Right lobe of liver (tissue), 6 donors: ENCODE results near the gene KCNIP1. TPM values are rescaled to one million over a fixed set of nuclear protein-coding genes. Genes with fewer than 3 reads are reported as not detected.
A peak's percentile ranks its signal among the peaks of the same experiment; 100 is the strongest.

ENCODE experiments used
- ATAC-seq, 4 donors: fragments of 200-7000 bp; cut with Tn5 transposase; one replicate each; pipeline ENCODE4 v1.9.1; 2020; ENCODE audit warnings: mild to moderate bottlenecking in 4 of 4, moderate library complexity in 4 of 4
- DNase-seq, 3 donors: peaks; one replicate each; pipeline ENCODE4 v3.0.0-alpha.2; 2020
- H3K27ac ChIP-seq, 3 donors: fragments of 200-600 bp; one replicate each; pipeline ENCODE4 v1.8.0; 2022
- H3K27me3 ChIP-seq, 2 donors: fragments of 200-600 bp; one replicate each; pipeline ENCODE4 v1.8.0; 2022
- H3K36me3 ChIP-seq, 4 donors: fragments of 200-600 bp; sonication (generic) in 1 of 4; one replicate each; pipeline versions ENCODE4 v1.5.1 to v1.8.0; 2017 to 2022; ENCODE audit warnings: control low read depth in 1 of 4
- H3K4me1 ChIP-seq, 4 donors: fragments of 200-600 bp; sonication (generic) in 1 of 4; one replicate each; pipeline versions ENCODE4 v1.5.1 to v1.8.0; 2017 to 2022; ENCODE audit warnings: control low read depth in 1 of 4
- H3K4me3 ChIP-seq, 3 donors: fragments of 200-600 bp; one replicate each; pipeline ENCODE4 v1.8.0; 2022
- H3K9me3 ChIP-seq, 4 donors: fragments of 200-600 bp; sonication (generic) in 1 of 4; one replicate each; pipeline versions ENCODE4 v1.5.1 to v1.8.0; 2017 to 2022; ENCODE audit warnings: control low read depth in 1 of 4
- POLR2A ChIP-seq: fragments of 450-650 bp; IDR thresholded peaks from one replicate; pipeline ENCODE4 v1.6.1; 2017; ENCODE audit warnings: antibody characterized with exemption, mild to moderate bottlenecking
- WGBS: methylation state at CpG from one replicate; pipeline ENCODE4 v1.1.6; 2018; ENCODE audit warnings: low coverage, low lambda C conversion rate; ENCODE audit not compliant: insufficient coverage; ENCODE audit errors: missing lambda C conversion rate; 5-methylcytosine and 5-hydroxymethylcytosine counted together
- intact Hi-C, 2 donors: fragments of 100-400 bp; cut with DNase I; formaldehyde crosslinking; loops; one replicate each; pipeline versions ENCODE4 v1.11.2 to v1.14.1; 2022
- total RNA-seq, 6 experiments: library from RNA; depleted of rRNA in 2 of 6; stranded (reverse); fragments of >200 nt in 2 of 6; fragmentation: NEBNext Ultra II Directional in 3 of 6; extraction: Animal tissue kit (Norgen Biotek cat#: 25700) in 3 of 6; gene quantifications; one replicate each; pipeline versions ENCODE4 v1.1.0 to v1.2.4, GENCODE V29; 2016 to 2023
- TF ChIP-seq, protein P1 (sequence below), 4 donors: fragments of 200-600 bp in 3 of 4; fragments of 450-650 bp in 1 of 4; IDR thresholded peaks; one replicate each; pipeline versions ENCODE4 v1.5.1 to v1.8.0; 2016 to 2022; ENCODE audit warnings: antibody characterized with exemption in 4 of 4, mild to moderate bottlenecking in 2 of 4
- donor health status: DM: no; HTN: yes; CAD: no.
- donor health status: DM: no; HTN: no; CAD: no.
- donor health status: DM: no; HTN: no; CAD: no.
- donor health status: DM: no; HTN: yes; CAD: no.
- donor health status: DM: no; HTN: yes; CAD: no.

KCNIP1 gene
- total RNA-seq, 6 experiments from 2014 or later, result 0.56 TPM; not detected in 5

DNA sequence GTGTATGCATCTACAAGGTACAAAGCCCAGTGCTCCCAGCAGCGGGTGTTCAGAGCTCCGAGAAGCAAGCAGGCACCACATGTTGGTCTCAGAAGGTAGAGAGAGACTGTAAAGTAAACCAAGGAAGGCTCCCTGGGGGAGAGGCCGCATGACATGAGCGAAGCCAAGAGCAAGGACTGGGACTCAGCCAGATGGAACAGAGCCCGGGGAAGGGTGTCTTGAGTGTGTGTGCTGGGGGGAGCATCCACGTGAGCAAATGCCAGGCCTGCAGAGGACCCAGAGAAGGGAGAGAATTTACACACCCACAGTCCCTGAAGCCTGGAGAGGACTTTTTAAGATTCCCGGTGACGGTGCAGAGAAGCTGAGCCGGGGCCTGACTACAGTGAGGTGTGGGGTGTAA lies 15.2 kb upstream of the KCNIP1 start:
- Histone ChIP-seq H3K27me3 (no peaks in the 10 kb centered on the region), H3K4me3 (no peak overlapping the region), H3K4me1 (no peaks in the 10 kb centered on the region), H3K36me3 (no peaks in the 10 kb centered on the region), H3K9me3 (no peaks in the 10 kb centered on the region), H3K27ac (no peak overlapping the region)
- WGBS, result 82% methylated on average over 9 of the region's 9 CpGs
- ATAC-seq (no peak), DNase-seq (no peak)
- no peak for TF ChIP-seq POLR2A
- TF ChIP-seq, protein P1, sequence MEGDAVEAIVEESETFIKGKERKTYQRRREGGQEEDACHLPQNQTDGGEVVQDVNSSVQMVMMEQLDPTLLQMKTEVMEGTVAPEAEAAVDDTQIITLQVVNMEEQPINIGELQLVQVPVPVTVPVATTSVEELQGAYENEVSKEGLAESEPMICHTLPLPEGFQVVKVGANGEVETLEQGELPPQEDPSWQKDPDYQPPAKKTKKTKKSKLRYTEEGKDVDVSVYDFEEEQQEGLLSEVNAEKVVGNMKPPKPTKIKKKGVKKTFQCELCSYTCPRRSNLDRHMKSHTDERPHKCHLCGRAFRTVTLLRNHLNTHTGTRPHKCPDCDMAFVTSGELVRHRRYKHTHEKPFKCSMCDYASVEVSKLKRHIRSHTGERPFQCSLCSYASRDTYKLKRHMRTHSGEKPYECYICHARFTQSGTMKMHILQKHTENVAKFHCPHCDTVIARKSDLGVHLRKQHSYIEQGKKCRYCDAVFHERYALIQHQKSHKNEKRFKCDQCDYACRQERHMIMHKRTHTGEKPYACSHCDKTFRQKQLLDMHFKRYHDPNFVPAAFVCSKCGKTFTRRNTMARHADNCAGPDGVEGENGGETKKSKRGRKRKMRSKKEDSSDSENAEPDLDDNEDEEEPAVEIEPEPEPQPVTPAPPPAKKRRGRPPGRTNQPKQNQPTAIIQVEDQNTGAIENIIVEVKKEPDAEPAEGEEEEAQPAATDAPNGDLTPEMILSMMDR (IDR thresholded peaks at IDR 0.05), result no peak
- intact Hi-C loops, result no loop called here

DNA sequence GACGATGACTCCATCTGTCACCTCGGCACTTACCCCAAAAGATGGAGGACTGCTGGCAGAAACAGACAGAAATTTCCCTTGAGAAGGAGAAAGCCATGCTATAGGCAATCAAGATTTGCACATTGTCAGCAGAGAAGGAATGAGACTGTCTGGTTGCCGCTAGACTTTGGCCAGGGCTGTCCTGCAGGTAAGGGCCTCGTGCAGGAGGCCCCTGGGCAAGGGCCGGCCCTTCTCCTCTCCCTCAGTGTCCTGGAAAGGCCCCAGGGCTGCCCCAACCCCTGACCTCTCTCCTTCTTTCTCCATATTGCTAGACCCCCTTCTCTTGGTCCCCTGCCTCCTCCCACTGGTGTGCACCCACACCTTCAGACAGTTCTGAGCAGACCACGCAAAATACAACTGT lies 14.6 kb upstream of the KCNIP1 start:
- Histone ChIP-seq H3K4me3 (no peak overlapping the region), H3K27ac (no peak overlapping the region), H3K36me3 (no peaks in the 10 kb centered on the region), H3K9me3 (no peaks in the 10 kb centered on the region), H3K27me3 (no peaks in the 10 kb centered on the region), H3K4me1 (no peaks in the 10 kb centered on the region)
- intact Hi-C loops, result no loop called here
- no peak for ATAC-seq
- DNase-seq, result no peak
- 100% methylated on average over 1 of the region's 6 CpGs for WGBS
- TF ChIP-seq, protein P1 (IDR thresholded peaks at IDR 0.05), result no peak

GRCh38 chr5:170490381-170490780 lies 13.4 kb upstream of the KCNIP1 start:
- Histone ChIP-seq H3K36me3 (no peaks in the 10 kb centered on the region), H3K4me1 (no peaks in the 10 kb centered on the region), H3K27me3 (no peaks in the 10 kb centered on the region), H3K4me3 (no peak overlapping the region), H3K9me3 (no peaks in the 10 kb centered on the region), H3K27ac (no peak overlapping the region)
- 55% methylated on average over 3 of the region's 3 CpGs for WGBS
- intact Hi-C loops, result no loop called here
- no peak for ATAC-seq
- no peak for DNase-seq
- no peak for TF ChIP-seq POLR2A
- TF ChIP-seq, protein P1 (IDR thresholded peaks at IDR 0.05), result no peak

- Histone ChIP-seq H3K36me3 (no peaks in the 10 kb centered on the region), H3K27me3 (no peaks in the 10 kb centered on the region), H3K4me3 (no peak overlapping the region), H3K27ac (peak overlapping the region in 2 of 3 donors; percentile 28 to 33), H3K4me1 (no peaks in the 10 kb centered on the region), H3K9me3 (no peaks in the 10 kb centered on the region)
- TF ChIP-seq POLR2A, result no peak
- TF ChIP-seq, protein P1 (IDR thresholded peaks at IDR 0.05), result no peak
- 52% methylated on average over 3 of the region's 5 CpGs for WGBS
- intact Hi-C loops, result no loop called here
- no peak for DNase-seq
- ATAC-seq, result peak; percentile 56 to 80 (median 66)
These were observed 12.3 kb upstream of the KCNIP1 start for GRCh38 chr5:170491479-170491878.
